NCI-H1105 treated with DMSO at 0.1 percent for 48 hours (cell line): ENCODE results near the gene KCNN1.

Experiments used
- DNase-seq: peaks from one replicate; lab custom pipeline; 2025; lab: John Stamatoyannopoulos, UW

KCNN1 gene

GRCh38 chr19:17947815-17948513 is 18.9 kb upstream of the KCNN1 start:
- peak; percentile 97 for DNase-seq

- DNase-seq: no peak
Measured at GRCh38 chr19:17948514-17948900, 18.4 kb upstream of the KCNN1 start.

- DNase-seq: no peak
Measured at GRCh38 chr19:17948931-17949930, 17.7 kb upstream of the KCNN1 start.

- no peak for DNase-seq
Measured at GRCh38 chr19:17949956-17950309, 17.0 kb upstream of the KCNN1 start.

- DNase-seq: no peak
Measured at GRCh38 chr19:17950310-17951156, 16.4 kb upstream of the KCNN1 start.

GRCh38 chr19:17951157-17951989 is 15.5 kb upstream of the KCNN1 start:
- DNase-seq: no peak

GRCh38 chr19:17951990-17952976 is 14.6 kb upstream of the KCNN1 start:
- no peak for DNase-seq

GRCh38 chr19:17953316-17953801 is 13.5 kb upstream of the KCNN1 start:
- no peak for DNase-seq

- no peak for DNase-seq
Measured at GRCh38 chr19:17953869-17954268, 13.0 kb upstream of the KCNN1 start.

GRCh38 chr19:17954401-17954800 is 12.5 kb upstream of the KCNN1 start:
- DNase-seq: no peak

- DNase-seq: no peak
Measured at GRCh38 chr19:17957149-17957849, 9.6 kb upstream of the KCNN1 start.

- DNase-seq: no peak
Measured at GRCh38 chr19:17957885-17958284, 9.0 kb upstream of the KCNN1 start.

GRCh38 chr19:17963936-17964691 is 2.8 kb upstream of the KCNN1 start:
- DNase-seq: no peak

- no peak for DNase-seq
Measured at GRCh38 chr19:17965370-17966128, 1.4 kb upstream of the KCNN1 start.

- no peak for DNase-seq
Measured at GRCh38 chr19:17966129-17966483, 801 bp upstream of the KCNN1 start.

- peak; percentile 29 for DNase-seq
Measured at GRCh38 chr19:17967257-17968051, 547 bp downstream of the KCNN1 start.

- no peak for DNase-seq
Measured at GRCh38 chr19:17968362-17968761, 1.5 kb downstream of the KCNN1 start.
